ENCODE results near the gene NAV3. TPM values are rescaled to one million over a fixed set of nuclear protein-coding genes. Genes with fewer than 3 reads are reported as not detected.

The NAV3 gene
- total RNA-seq, 1 experiment from 2014 or later: 2.5 TPM

DNA sequence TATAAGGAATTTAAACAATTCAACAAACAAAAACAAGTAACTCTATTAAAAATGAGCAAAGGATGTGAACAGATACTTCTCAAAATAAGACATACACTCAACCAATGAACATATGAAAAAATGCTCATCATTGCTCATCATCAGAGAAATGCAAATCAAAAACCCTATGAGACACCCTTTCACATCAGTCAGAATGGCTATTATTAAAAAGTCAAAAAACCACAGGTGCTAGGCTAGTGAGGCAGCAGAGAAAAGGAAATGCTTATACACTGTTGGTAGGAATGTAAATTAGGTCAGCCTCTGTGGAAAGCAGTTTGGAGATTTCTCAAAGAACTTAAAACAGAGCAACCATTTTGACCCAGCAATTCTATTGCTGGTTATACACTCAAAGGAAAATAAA lies 52.0 kb downstream of the NAV3 start:
- no peak for DNase-seq (ENCODE audit: low read depth, low spot score)
- Histone ChIP-seq H3K27ac (ENCODE audit: low read length) (no peak overlapping the region), H3K4me3 (ENCODE audit: low read depth in 2 of 2, low read length in 2 of 2) (no peak overlapping the region), H3K4me1 (ENCODE audit: control insufficient read depth, insufficient read depth, low read length) (no peaks in the 10 kb centered on the region), H3K36me3 (ENCODE audit: control insufficient read depth, insufficient read depth, low read length) (no peaks in the 10 kb centered on the region), H3K27me3 (ENCODE audit: control insufficient read depth, insufficient read depth, low read length) (no peaks in the 10 kb centered on the region), H3K9me3 (ENCODE audit: control insufficient read depth, insufficient read depth, low read depth, low read length) (no peaks in the 10 kb centered on the region)
- POLR2A ChIA-PET: no interaction called here
- ATAC-seq: no peak
- BruUV-seq (replicated peaks): no TSS peak
- TF ChIP-seq, protein P1, sequence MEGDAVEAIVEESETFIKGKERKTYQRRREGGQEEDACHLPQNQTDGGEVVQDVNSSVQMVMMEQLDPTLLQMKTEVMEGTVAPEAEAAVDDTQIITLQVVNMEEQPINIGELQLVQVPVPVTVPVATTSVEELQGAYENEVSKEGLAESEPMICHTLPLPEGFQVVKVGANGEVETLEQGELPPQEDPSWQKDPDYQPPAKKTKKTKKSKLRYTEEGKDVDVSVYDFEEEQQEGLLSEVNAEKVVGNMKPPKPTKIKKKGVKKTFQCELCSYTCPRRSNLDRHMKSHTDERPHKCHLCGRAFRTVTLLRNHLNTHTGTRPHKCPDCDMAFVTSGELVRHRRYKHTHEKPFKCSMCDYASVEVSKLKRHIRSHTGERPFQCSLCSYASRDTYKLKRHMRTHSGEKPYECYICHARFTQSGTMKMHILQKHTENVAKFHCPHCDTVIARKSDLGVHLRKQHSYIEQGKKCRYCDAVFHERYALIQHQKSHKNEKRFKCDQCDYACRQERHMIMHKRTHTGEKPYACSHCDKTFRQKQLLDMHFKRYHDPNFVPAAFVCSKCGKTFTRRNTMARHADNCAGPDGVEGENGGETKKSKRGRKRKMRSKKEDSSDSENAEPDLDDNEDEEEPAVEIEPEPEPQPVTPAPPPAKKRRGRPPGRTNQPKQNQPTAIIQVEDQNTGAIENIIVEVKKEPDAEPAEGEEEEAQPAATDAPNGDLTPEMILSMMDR (IDR thresholded peaks at IDR 0.05): no peak
- TF ChIP-seq POLR2AphosphoS5 (IDR thresholded peaks at IDR 0.05; ENCODE audit: low read depth, low read length) (no peak), SIN3A (IDR thresholded peaks at IDR 0.05; ENCODE audit: borderline replicate concordance, insufficient read depth, low read depth, low read length) (no peak), TCF7L2 (IDR thresholded peaks at IDR 0.05; ENCODE audit: low read depth, low read length) (no peak)
- TF ChIP-seq, protein P2, sequence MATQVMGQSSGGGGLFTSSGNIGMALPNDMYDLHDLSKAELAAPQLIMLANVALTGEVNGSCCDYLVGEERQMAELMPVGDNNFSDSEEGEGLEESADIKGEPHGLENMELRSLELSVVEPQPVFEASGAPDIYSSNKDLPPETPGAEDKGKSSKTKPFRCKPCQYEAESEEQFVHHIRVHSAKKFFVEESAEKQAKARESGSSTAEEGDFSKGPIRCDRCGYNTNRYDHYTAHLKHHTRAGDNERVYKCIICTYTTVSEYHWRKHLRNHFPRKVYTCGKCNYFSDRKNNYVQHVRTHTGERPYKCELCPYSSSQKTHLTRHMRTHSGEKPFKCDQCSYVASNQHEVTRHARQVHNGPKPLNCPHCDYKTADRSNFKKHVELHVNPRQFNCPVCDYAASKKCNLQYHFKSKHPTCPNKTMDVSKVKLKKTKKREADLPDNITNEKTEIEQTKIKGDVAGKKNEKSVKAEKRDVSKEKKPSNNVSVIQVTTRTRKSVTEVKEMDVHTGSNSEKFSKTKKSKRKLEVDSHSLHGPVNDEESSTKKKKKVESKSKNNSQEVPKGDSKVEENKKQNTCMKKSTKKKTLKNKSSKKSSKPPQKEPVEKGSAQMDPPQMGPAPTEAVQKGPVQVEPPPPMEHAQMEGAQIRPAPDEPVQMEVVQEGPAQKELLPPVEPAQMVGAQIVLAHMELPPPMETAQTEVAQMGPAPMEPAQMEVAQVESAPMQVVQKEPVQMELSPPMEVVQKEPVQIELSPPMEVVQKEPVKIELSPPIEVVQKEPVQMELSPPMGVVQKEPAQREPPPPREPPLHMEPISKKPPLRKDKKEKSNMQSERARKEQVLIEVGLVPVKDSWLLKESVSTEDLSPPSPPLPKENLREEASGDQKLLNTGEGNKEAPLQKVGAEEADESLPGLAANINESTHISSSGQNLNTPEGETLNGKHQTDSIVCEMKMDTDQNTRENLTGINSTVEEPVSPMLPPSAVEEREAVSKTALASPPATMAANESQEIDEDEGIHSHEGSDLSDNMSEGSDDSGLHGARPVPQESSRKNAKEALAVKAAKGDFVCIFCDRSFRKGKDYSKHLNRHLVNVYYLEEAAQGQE (IDR thresholded peaks at IDR 0.05; ENCODE audit: insufficient read depth in 1 of 2, low read depth in 2 of 2, low read length in 1 of 2): no peak
- CTCF ChIA-PET: no interaction called here
- in situ Hi-C loops (cut with HindIII; ENCODE audit: low pct_unique_long_range_greater_than_20kb, low sequenced_read_pairs): no loop called here
- intact Hi-C loops (cut with micrococcal nuclease; ENCODE audit: unreplicated experiment): no loop called here

DNA sequence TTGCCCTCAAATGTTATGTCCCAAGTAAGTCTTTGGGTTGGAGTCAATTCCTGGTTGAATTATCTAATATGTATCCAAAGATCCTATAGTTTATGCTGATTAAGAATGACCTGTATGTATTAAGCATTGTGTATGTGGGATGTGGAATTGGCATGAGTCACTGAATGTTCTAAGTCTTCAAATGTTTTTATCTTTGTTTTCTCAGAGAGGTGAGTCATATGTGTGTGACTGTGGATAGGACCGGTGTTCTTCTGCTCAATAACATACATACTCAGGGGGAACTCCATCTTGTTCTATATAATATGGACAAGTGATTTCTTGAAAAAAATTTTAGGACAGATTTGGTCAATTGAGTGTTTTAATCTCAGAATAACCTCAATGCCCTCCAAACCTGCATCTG lies 57.9 kb downstream of the NAV3 start:
- Histone ChIP-seq H3K4me1 (ENCODE audit: control insufficient read depth, insufficient read depth, low read length) (no peaks in the 10 kb centered on the region), H3K9me3 (ENCODE audit: control insufficient read depth, insufficient read depth, low read depth, low read length) (no peaks in the 10 kb centered on the region), H3K27ac (ENCODE audit: low read length) (no peak overlapping the region), H3K4me3 (ENCODE audit: low read depth in 2 of 2, low read length in 2 of 2) (no peak overlapping the region), H3K27me3 (ENCODE audit: control insufficient read depth, insufficient read depth, low read length) (no peaks in the 10 kb centered on the region), H3K36me3 (ENCODE audit: control insufficient read depth, insufficient read depth, low read length) (no peaks in the 10 kb centered on the region)
- DNase-seq (ENCODE audit: low read depth, low spot score) (no peak), ATAC-seq (no peak)
- no TSS peak for BruUV-seq (replicated peaks)
- in situ Hi-C loops (cut with HindIII; ENCODE audit: low pct_unique_long_range_greater_than_20kb, low sequenced_read_pairs): no loop called here
- TF ChIP-seq, protein P2 (IDR thresholded peaks at IDR 0.05; ENCODE audit: insufficient read depth in 1 of 2, low read depth in 2 of 2, low read length in 1 of 2): no peak
- TF ChIP-seq POLR2AphosphoS5 (IDR thresholded peaks at IDR 0.05; ENCODE audit: low read depth, low read length): no peak
- no peak for TF ChIP-seq SIN3A (IDR thresholded peaks at IDR 0.05; ENCODE audit: borderline replicate concordance, insufficient read depth, low read depth, low read length)
- no peak for TF ChIP-seq TCF7L2 (IDR thresholded peaks at IDR 0.05; ENCODE audit: low read depth, low read length)
- TF ChIP-seq, protein P1 (IDR thresholded peaks at IDR 0.05): no peak
- intact Hi-C loops (cut with micrococcal nuclease; ENCODE audit: unreplicated experiment): no loop called here
- ChIA-PET POLR2A (interaction anchor here (0.6 kb wide), 1 partner anchor 9 kb away, joined by 6 read pairs; no protein-coding TSS in a partner anchor), CTCF (no interaction called here)
